Hematopoietic multipotent progenitor cell treated with erythropoietin and hydrocortisone succinate and interleukin-3 and kit ligand, for 6 days (in vitro differentiated cells): ENCODE measurements around the gene POU2F3.

Experiments
- DNase-seq: peaks from one replicate; pipeline ENCODE4 v3.0.0-alpha.2; 2015

Gene POU2F3

DNA sequence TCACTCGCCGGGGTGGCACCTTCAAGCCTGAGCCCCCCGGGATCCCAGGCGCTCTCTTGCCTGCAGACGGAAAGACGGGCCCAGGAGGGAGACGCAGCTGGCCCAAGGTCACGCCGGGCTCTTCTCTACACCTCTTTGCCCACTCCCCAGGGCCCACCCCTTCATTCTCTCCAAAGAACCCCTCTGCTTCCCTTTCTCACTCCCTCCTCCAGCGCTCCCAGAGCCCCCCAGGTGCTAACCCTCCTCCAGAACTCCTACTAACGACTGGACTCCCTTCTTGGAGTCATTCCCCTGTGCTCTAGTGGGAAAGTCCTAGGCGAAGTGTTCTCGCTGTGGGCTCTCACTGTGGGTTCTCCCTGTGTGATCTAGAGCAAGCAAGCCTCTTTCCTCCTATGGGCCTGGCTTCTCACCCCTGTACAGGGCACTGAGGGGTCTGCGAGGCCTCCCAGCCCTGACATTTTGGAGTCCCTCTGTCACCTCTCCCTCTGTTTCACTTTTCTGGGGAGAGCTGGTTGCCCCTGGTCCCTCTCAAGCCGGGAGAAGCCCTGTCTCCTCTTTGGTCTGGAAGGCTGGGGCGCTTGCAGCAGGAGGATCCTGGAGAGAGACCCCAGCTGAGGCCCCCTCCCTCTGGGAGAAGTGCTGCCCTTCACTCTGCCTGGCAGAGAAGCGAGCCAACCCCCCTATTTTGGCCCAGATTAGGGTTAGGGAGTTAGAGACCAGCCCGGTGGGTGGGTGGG is 28.2 kb upstream of the POU2F3 start:
- DNase-seq: peak; percentile 29

- no peak for DNase-seq
These were observed 27.6 kb upstream of the POU2F3 start for GRCh38 chr11:120212259-120212878.

DNA sequence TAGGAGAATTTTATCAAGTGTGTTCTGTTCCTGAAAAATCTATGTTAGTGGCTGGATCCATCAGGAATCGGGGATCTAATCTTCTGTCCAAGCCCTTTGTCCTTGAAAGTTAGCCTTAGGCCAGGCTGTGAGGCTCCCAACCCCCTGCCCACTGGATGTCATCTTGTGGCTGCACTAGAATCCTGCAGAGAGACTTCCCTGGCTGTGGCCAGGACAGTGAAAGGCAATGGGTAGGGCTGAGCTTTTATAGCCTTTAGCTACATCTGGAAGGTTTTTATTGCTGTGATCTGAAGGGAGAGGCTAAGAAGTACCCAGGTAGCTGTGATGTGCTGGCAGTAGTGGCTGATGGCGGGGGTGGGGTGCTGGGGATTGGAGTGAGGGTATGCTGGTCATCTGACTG is 27.0 kb upstream of the POU2F3 start:
- no peak for DNase-seq

DNA sequence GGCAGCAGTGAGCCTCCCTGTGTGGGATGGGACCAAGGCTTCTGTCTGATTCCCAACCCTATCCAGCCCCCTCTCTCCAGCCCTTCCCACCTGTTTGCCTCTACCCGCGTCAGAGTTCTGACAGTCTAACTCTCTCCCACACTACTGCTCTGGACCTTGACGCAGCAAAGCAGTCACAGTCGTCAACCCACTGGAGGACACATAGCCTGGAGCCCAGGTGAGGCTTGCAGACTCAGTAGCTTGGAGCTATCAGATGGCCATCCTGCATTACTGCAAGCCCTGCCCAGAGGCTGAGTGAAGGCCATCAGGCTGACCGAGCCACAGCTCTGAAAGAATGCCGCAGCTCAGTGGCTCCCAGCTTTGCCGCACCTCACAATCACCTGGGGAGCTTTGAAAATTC is 25.4 kb upstream of the POU2F3 start:
- DNase-seq: no peak

DNA sequence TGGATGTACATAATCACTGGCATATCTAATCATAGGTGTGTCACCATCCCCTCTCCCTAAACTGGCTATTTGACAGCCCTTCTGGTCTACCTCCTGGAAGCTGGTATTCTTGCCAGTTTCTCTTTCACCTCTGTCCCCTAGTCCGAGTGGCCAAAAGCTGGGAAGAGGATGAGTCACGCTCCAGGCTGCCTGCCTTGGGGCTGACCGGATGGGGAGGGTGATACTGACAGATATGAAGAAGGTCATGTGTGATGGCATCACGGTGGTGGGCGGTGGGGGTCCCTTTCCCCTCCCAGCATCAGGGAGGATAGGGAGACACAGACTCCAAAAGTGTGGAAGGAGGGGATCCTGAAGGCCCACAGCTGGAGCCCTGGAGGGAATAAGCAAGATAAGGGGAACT is 24.3 kb upstream of the POU2F3 start:
- no peak for DNase-seq

GRCh38 chr11:120216426-120217102 is 23.4 kb upstream of the POU2F3 start:
- DNase-seq: no peak

DNA sequence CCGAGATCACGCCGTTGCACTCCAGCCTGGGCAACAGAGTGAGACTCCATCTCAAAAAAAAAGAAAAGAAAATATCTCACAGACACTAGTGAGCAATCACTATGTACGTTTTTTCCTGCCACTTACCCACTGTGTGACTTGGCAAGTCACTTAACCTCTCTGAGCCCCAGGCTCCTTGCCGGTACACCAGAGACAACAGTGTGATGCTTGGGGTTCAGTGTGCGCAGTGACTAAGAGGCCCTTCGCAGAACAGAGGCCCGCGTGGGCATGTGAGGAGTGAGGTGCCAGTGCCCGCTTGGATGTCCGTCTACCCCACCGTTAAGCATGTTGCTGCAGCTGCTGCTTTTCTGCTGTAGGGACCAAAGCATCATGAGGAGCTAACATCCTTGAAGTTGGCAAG is 22.4 kb upstream of the POU2F3 start:
- DNase-seq: no peak

GRCh38 chr11:120217941-120218694 is 21.8 kb upstream of the POU2F3 start:
- no peak for DNase-seq

- DNase-seq: no peak
These were observed 21.3 kb upstream of the POU2F3 start for GRCh38 chr11:120218695-120219033.

DNA sequence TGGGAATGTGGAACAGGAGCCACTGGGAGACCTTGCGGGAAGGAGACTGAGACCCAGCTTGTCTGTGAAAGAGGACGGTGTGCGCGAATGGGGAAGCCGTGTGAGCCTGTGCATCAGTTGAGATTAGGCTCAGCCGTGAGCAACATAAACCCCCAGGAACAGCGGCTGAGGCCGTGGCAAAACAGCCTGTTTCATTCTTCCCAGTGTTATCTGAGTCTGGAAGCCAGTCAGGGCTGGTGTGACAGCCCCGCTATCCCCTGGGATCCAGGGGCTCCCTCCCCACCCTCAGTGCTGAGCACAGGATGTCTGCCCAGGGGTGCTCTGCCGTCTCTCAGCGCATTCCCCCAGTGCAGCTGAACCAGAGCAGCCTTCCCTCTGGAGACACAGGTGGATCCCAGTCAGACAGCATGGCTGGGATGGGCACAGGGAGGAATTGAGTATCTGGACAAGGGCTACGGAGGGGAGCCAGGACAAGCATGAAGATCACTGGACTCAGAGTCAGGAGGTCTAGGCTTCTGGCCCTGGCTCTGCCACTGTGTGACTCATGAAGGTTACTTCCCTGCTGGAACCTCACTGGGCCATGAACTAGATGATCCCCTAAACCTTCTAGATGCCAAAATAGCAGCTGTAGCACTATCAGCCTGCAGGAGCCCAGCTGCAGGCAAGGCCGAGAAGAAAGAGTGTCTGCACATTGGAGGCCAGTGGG is 20.6 kb upstream of the POU2F3 start:
- no peak for DNase-seq

GRCh38 chr11:120219938-120220746 is 19.8 kb upstream of the POU2F3 start:
- DNase-seq: no peak

GRCh38 chr11:120220747-120221037 is 19.2 kb upstream of the POU2F3 start:
- DNase-seq: no peak

GRCh38 chr11:120221115-120221752 is 18.7 kb upstream of the POU2F3 start:
- DNase-seq: no peak

DNA sequence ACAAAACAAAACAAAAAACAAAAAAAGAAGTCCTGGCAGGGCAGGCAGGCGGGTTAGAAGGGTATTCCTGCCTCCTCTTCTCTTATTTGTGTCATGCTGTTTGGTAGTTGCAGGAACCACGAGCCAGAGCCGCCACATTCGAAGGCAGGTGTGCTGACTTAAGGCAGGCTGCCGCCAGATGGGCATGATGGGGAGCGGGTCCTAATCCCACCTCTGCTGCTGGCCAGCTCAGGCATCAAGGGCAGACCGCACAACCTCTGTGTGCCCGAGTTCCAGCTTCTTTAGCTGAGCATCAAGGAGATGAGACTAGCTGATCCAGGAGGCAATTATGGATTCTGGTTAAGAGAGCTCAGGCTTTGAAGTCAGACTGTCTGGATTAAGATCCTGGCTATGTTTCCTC is 17.0 kb upstream of the POU2F3 start:
- DNase-seq: no peak

- DNase-seq: no peak
These were observed 16.1 kb upstream of the POU2F3 start for GRCh38 chr11:120223793-120224192.

DNA sequence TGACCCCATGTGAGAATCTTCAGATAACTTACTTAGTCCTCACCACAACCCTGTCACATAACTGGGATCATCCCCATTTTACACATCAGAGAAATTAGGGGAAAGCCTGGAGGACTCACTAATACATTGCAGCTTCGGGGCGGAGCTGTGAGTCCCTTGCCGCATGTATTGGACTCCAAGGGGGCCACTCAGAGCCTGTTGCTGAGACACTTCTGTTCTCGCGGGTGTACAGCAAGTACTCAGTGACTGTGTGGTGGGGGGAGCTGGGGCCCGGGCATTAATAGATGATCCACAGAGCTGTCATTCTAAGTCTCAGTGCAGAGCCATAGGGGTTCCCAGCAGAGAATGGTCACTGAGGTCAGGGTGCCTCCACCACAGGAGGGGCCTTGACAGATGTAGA is 15.6 kb upstream of the POU2F3 start:
- no peak for DNase-seq

GRCh38 chr11:120224972-120225909 is 14.7 kb upstream of the POU2F3 start:
- peak; percentile 65 for DNase-seq

DNA sequence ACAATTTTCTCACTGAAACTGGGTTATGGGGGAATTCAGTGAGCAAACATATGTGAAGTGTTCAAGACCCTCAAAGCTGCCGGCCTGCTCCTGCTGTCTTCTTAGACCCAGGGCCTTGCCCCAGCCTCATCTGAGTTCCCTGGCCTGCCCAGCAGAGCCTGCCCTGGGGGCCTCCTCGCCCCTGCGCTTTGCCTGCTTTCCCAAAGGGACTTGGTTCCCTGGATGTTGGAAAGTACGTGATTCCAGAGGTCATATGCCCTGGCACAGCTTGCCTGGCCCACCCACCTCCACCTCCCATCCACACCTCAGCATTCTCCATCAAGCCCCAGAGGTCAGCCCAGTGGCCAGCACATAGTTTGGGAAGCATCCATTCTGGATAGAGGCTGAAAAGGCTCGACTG is 13.7 kb upstream of the POU2F3 start:
- DNase-seq: no peak

GRCh38 chr11:120226714-120227113 is 13.2 kb upstream of the POU2F3 start:
- no peak for DNase-seq

- no peak for DNase-seq
These were observed 12.6 kb upstream of the POU2F3 start for GRCh38 chr11:120227228-120227852.
